Immature natural killer cell (primary cell): Measurements from ENCODE around the gene LDB3. TPM values are rescaled to one million over a fixed set of nuclear protein-coding genes. Genes with fewer than 3 reads are reported as not detected.

Source experiments
- DNase-seq, 3 donors: peaks; one replicate each; pipeline ENCODE4 v3.0.0; 2022; ENCODE audit warnings: mixed read lengths in 1 of 3
- H3K27ac Mint-ChIP-seq, 6 donors: one replicate each; pipeline ENCODE4 v1.8.0; 2020; ENCODE audit warnings: mixed read lengths in 6 of 6, mild to moderate bottlenecking in 5 of 6, inconsistent platforms in 4 of 6, moderate library complexity in 3 of 6
- H3K27me3 Mint-ChIP-seq, 3 donors: one replicate each; pipeline ENCODE4 v1.8.0; 2020 to 2021; ENCODE audit warnings: low read depth in 3 of 3, mild to moderate bottlenecking in 3 of 3, mixed read lengths in 3 of 3, moderate library complexity in 3 of 3, inconsistent platforms in 1 of 3
- H3K36me3 Mint-ChIP-seq, 3 donors: one replicate each; pipeline ENCODE4 v1.8.0; 2020; ENCODE audit warnings: mixed read lengths in 3 of 3, inconsistent platforms in 2 of 3, mild to moderate bottlenecking in 2 of 3
- H3K4me1 Mint-ChIP-seq, 2 donors: one replicate each; pipeline ENCODE4 v1.8.0; 2020; ENCODE audit warnings: inconsistent platforms in 2 of 2, mild to moderate bottlenecking in 2 of 2, mixed read lengths in 2 of 2, moderate library complexity in 1 of 2
- H3K4me3 Mint-ChIP-seq, 5 donors: one replicate each; pipeline ENCODE4 v1.8.0; 2020; ENCODE audit warnings: mild to moderate bottlenecking in 5 of 5, mixed read lengths in 5 of 5, inconsistent platforms in 3 of 5, moderate library complexity in 3 of 5
- H3K9me3 Mint-ChIP-seq, 6 donors: one replicate each; pipeline ENCODE4 v1.8.0; 2020; ENCODE audit warnings: mild to moderate bottlenecking in 6 of 6, mixed read lengths in 6 of 6, inconsistent platforms in 4 of 6, moderate library complexity in 3 of 6
- polyA plus RNA-seq, 3 donors: library from polyadenylated mRNA; unstranded; fragments of 300-500 nt; fragmentation: Illumina TruSeq; gene quantifications; one replicate each; pipeline ENCODE4 v1.2.3, GENCODE V29; 2021

LDB3 gene
- polyA plus RNA-seq, 3 donors from 2014 or later: 0.09 TPM; not detected in 2

- DNase-seq: no peak
- H3K9me3 Mint-ChIP-seq: no peaks in the 10 kb centered on the region
- H3K4me1 Mint-ChIP-seq: no peaks in the 10 kb centered on the region
- peaks cover 0 to 6% (median 3%) of the 10 kb centered on the region in 3 donors for H3K27me3 Mint-ChIP-seq
- no peak overlapping the region for H3K4me3 Mint-ChIP-seq
- no peaks in the 10 kb centered on the region for H3K36me3 Mint-ChIP-seq
- H3K27ac Mint-ChIP-seq: no peak overlapping the region
Measured at GRCh38 chr10:86744067-86744725, 75.9 kb downstream of the LDB3 start.

- Mint-ChIP-seq H3K36me3 (no peaks in the 10 kb centered on the region), H3K4me3 (no peak overlapping the region)
Measured at GRCh38 chr10:86747796-86748581, 79.7 kb downstream of the LDB3 start.

DNA sequence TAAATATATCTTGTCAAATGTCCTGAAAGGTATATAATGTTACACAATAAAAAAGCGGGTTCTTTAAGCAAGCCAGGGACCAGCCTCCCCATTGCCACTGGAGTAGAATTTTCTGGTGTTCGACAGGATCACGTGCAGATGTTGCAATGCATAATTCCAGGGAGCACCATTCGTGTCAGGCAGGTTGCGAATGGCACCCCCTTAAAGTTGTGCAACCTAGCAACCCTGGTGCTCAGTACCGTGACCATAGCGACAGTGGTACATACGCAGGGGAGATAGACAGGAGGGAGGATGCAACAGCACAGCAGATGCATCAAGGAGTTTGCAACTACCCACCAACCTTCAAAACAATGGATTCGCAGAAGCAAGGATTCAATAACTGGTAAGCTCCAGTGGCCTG is 81.5 kb downstream of the LDB3 start:
- Mint-ChIP-seq H3K9me3 (no peaks in the 10 kb centered on the region), H3K27me3 (peaks cover 0 to 6% (median 1%) of the 10 kb centered on the region in 3 donors), H3K4me3 (no peak overlapping the region), H3K4me1 (peaks cover 2% of the 10 kb centered on the region in 2 donors), H3K27ac (no peak overlapping the region), H3K36me3 (no peaks in the 10 kb centered on the region)
- DNase-seq: no peak

More at GRCh38 chr10:86747796-86748581, 79.7 kb downstream of the LDB3 start:
- no peaks in the 10 kb centered on the region for H3K9me3 Mint-ChIP-seq
- no peak overlapping the region for H3K27ac Mint-ChIP-seq
- peaks cover 0 to 2% of the 10 kb centered on the region in 2 donors for H3K4me1 Mint-ChIP-seq
- H3K27me3 Mint-ChIP-seq: peaks cover 0 to 6% (median 1%) of the 10 kb centered on the region in 3 donors
- DNase-seq: no peak

GRCh38 chr10:86751477-86751876 is 83.2 kb downstream of the LDB3 start:
- no peaks in the 10 kb centered on the region for H3K36me3 Mint-ChIP-seq
- H3K4me1 Mint-ChIP-seq: peaks cover 4 to 9% of the 10 kb centered on the region in 2 donors
- peaks cover 0 to 12% (median 5%) of the 10 kb centered on the region in 3 donors for H3K27me3 Mint-ChIP-seq
- H3K9me3 Mint-ChIP-seq: no peaks in the 10 kb centered on the region
- H3K27ac Mint-ChIP-seq: no peak overlapping the region
- DNase-seq: no peak
- no peak overlapping the region for H3K4me3 Mint-ChIP-seq

GRCh38 chr10:86752311-86752710 is 84.0 kb downstream of the LDB3 start:
- Mint-ChIP-seq H3K4me3 (no peak overlapping the region), H3K9me3 (no peaks in the 10 kb centered on the region), H3K4me1 (peaks cover 5 to 11% of the 10 kb centered on the region in 2 donors), H3K27ac (no peak overlapping the region), H3K27me3 (peaks cover under 1 to 12% (median 5%) of the 10 kb centered on the region in 3 donors), H3K36me3 (no peaks in the 10 kb centered on the region)
- DNase-seq: no peak

DNA sequence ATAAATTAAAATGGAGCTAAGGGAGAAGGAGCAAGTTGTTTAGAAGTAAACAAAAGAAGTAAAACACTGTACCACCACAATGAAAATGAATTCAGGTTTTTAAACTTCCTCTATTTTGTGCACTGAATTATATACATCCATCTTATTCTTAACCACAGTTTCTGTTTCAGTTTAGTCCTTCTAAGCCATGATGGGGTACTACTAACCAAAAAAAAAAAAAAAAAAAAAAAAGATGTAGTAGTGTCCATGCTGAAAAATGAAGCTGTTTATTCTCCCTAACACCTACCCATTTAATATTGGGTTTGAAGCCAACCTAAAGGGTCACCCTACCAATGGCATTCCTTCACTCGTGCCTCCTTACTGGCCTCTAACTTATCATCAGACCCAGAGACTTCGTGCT is 84.7 kb downstream of the LDB3 start:
- H3K27me3 Mint-ChIP-seq: peaks cover 4 to 18% (median 5%) of the 10 kb centered on the region in 3 donors
- H3K36me3 Mint-ChIP-seq: no peaks in the 10 kb centered on the region
- peaks cover 12 to 19% of the 10 kb centered on the region in 2 donors for H3K4me1 Mint-ChIP-seq
- no peak overlapping the region for H3K27ac Mint-ChIP-seq
- no peak for DNase-seq
- no peaks in the 10 kb centered on the region for H3K9me3 Mint-ChIP-seq
- no peak overlapping the region for H3K4me3 Mint-ChIP-seq

GRCh38 chr10:86753638-86754434 is 85.5 kb downstream of the LDB3 start:
- no peaks in the 10 kb centered on the region for H3K9me3 Mint-ChIP-seq
- peak overlapping the region in 3 of 5 donors; percentile 60 to 70 (median 64) for H3K4me3 Mint-ChIP-seq
- no peak for DNase-seq
- no peaks in the 10 kb centered on the region for H3K36me3 Mint-ChIP-seq
- H3K4me1 Mint-ChIP-seq: peaks cover 20 to 26% of the 10 kb centered on the region in 2 donors
- H3K27ac Mint-ChIP-seq: no peak overlapping the region
- H3K27me3 Mint-ChIP-seq: peaks cover 4 to 20% (median 5%) of the 10 kb centered on the region in 3 donors

DNA sequence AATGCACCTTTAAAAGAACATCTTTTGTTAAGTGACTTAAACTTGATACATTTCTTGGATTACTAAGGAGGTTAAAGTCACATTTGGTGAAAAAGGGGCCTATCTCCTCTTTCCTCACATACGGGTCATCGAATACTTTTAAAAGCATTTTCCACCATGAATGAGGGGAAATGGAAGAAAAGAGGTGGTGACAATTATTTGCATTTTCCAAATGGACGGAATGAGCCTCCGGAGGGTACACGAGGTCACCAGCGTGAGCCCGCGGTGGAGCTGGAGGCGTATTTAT is 87.1 kb downstream of the LDB3 start:
- peak overlapping the region in 3 of 6 donors; percentile 14 to 74 (median 38) for H3K27ac Mint-ChIP-seq
- peaks cover 5 to 18% (median 6%) of the 10 kb centered on the region in 3 donors for H3K27me3 Mint-ChIP-seq
- H3K4me3 Mint-ChIP-seq: peak overlapping the region; percentile 82 to 90 (median 88)
- DNase-seq: no peak
- peaks cover 22 to 35% of the 10 kb centered on the region in 2 donors for H3K4me1 Mint-ChIP-seq
- no peaks in the 10 kb centered on the region for H3K36me3 Mint-ChIP-seq
- no peaks in the 10 kb centered on the region for H3K9me3 Mint-ChIP-seq

DNA sequence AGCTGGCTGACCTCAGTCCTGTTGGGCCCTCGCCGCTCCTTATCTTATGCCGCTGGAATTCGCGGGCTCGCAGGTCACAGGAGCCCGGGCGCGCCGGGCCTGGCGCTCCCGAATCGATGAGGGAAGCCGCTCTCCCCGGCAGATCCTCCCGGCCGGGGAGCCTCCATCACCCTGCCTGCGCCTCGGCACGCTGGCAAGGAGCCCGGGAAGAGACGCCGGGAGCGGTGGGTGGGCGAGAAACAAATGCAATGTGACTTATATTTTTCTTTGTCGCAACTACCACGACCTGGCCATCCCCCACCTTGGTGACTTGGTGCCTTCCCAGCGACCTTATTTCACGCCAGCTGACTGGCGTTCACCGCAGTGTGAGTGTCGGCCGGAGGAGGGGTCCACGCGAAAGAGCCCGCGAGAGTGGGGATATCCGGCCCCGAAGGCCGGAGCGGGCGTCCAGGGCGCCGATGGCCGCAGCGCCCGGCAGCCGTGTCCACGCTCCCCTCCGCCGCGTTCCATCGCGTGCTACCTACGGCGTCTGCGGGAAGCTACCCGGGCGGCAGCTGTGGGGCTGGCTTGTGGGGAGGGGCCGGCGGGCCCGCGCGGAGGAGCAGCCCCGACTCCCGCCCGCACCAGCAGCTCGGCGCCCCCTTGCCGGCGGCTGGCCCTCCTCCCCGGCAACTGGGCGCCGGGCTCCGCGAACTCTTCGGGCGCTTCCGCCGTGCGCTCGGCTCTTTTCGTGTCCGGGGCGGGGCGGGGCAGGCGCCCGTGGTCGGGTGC is 87.6 kb downstream of the LDB3 start:
- Mint-ChIP-seq H3K4me3 (peak overlapping the region; percentile 82 to 90 (median 88)), H3K4me1 (peaks cover 22 to 35% of the 10 kb centered on the region in 2 donors), H3K27ac (peak overlapping the region in 4 of 6 donors; percentile 49 to 73 (median 66)), H3K27me3 (peaks cover 5 to 15% (median 6%) of the 10 kb centered on the region in 3 donors), H3K9me3 (no peaks in the 10 kb centered on the region), H3K36me3 (no peaks in the 10 kb centered on the region)
- DNase-seq: peak; percentile 86 to 89 (median 88)

DNA sequence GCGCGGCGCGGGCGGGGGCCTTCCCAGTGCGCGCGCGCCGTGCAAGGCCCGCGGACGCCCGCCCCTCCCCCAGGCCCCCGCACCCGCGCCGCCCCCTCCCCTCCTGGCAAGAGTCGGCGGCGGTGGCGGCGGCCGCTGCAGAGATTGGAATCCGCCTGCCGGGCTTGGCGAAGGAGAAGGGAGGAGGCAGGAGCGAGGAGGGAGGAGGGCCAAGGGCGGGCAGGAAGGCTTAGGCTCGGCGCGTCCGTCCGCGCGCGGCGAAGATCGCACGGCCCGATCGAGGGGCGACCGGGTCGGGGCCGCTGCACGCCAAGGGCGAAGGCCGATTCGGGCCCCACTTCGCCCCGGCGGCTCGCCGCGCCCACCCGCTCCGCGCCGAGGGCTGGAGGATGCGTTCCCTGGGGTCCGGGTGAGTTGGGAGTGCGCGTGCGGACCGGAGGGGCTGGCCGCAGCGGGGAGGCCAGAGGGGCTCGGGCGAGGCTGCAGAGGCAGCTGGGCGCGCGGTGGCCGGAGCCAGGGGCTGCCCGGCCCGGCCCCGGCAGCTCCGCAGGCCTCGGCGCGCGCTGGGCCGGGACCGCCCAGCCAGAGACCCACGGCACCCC is 88.3 kb downstream of the LDB3 start, which contains the start of gene BMPR1A:
BMPR1A (plus strand) TSS at position 109 of the 602 bp plus-strand sequence. CDS start 119,400 bp downstream, outside the sequence.
- Mint-ChIP-seq H3K4me1 (peaks cover 22 to 35% of the 10 kb centered on the region in 2 donors), H3K4me3 (peak within 1 kb of the TSS; percentile 90 to 92 (median 91)), H3K27ac (peak within 1 kb of the TSS in 5 of 6 donors; percentile 49 to 83 (median 79)), H3K36me3 (no peaks in the 10 kb centered on the region), H3K27me3 (peaks cover 5 to 19% (median 6%) of the 10 kb centered on the region in 3 donors), H3K9me3 (no peaks in the 10 kb centered on the region)
- no peak for DNase-seq

DNA sequence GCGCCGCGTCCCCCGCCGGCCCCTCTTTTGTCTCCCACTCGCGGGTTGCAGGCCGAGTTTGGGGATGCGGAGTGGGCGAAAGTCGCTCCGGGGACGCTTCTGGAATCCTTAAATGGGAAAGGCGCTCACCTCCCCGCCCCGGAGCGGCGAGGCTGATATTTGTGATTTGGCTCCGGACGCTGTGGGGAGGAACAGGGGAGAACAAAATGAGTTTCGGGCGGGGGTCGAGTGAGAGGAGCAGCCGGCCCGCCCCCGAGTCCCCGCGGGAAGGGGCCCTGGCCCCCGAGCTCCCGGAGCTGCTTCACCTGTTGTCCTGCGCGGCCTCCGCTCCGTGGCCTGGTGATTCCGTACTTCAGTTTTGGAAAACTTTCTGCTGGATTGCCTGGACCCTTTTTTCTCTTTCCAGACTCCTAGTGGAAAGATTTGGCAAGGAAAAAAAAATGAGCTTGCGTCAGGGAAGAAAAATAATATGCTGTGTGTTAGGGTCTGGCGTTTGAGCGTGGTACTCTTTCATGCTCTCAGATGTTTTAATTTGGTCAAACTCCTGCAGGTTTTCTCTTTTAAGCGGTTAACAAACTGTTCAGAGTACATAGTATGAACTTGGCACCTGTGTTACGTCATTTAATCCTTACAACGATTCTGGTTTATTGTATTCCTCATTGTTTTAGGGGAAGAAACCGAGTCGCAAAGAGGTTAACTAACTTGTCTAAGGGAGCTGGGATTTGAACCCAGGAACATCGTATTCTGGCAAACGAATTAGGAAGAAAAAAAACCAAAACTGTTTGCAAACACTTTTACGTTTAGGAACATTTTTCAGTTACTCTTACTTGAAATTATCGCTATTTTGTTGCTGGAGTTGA is 89.0 kb downstream of the LDB3 start:
- no peaks in the 10 kb centered on the region for H3K9me3 Mint-ChIP-seq
- peaks cover 21 to 35% of the 10 kb centered on the region in 2 donors for H3K4me1 Mint-ChIP-seq
- peak overlapping the region in 5 of 6 donors; percentile 37 to 83 (median 79) for H3K27ac Mint-ChIP-seq
- peaks cover 5 to 21% (median 6%) of the 10 kb centered on the region in 3 donors for H3K27me3 Mint-ChIP-seq
- peak overlapping the region; percentile 88 to 92 (median 91) for H3K4me3 Mint-ChIP-seq
- no peaks in the 10 kb centered on the region for H3K36me3 Mint-ChIP-seq
- peak in 2 of 3 donors; percentile 4 to 9 for DNase-seq
